NOMO-1 treated with dmso at 0.1 percent for 144 hours (cell line): ENCODE results near the gene TMEM131L.
"Not testable (repeated sequence)": the region's sequence is repeated elsewhere in the genome, so short reads cannot be mapped to it uniquely, and the experiment has no call there.

ENCODE experiments used
- DNase-seq: peaks from one replicate; lab custom pipeline; 2025; ENCODE audit not compliant: unreplicated experiment; lab: John Stamatoyannopoulos, UW

Gene TMEM131L

GRCh38 chr4:153538487-153539357 is 72.6 kb downstream of the TMEM131L start:
- no peak for DNase-seq

- no peak for DNase-seq
Observed at GRCh38 chr4:153539422-153539821, 73.3 kb downstream of the TMEM131L start.

- no peak for DNase-seq
Observed at GRCh38 chr4:153541456-153542096, 75.4 kb downstream of the TMEM131L start.

GRCh38 chr4:153542131-153542530 is 76.0 kb downstream of the TMEM131L start:
- DNase-seq, result no peak

GRCh38 chr4:153542834-153543233 is 76.7 kb downstream of the TMEM131L start:
- DNase-seq, result no peak

- DNase-seq, result no peak
Observed at GRCh38 chr4:153543351-153543750, 77.2 kb downstream of the TMEM131L start.

GRCh38 chr4:153545822-153546221 is 79.7 kb downstream of the TMEM131L start:
- DNase-seq, result no peak

GRCh38 chr4:153546280-153546679 is 80.1 kb downstream of the TMEM131L start:
- DNase-seq, result no peak

- no peak for DNase-seq
Observed at GRCh38 chr4:153547520-153547919, 81.4 kb downstream of the TMEM131L start.

GRCh38 chr4:153548907-153549306 is 82.7 kb downstream of the TMEM131L start:
- not testable (repeated sequence) for DNase-seq

- no peak for DNase-seq
Observed at GRCh38 chr4:153549405-153549804, 83.2 kb downstream of the TMEM131L start.

GRCh38 chr4:153553155-153553818 is 87.1 kb downstream of the TMEM131L start:
- DNase-seq, result no peak

GRCh38 chr4:153553819-153554170 is 87.6 kb downstream of the TMEM131L start:
- no peak for DNase-seq

GRCh38 chr4:153555730-153556434 is 89.7 kb downstream of the TMEM131L start:
- no peak for DNase-seq

- no peak for DNase-seq
Observed at GRCh38 chr4:153556435-153556815, 90.3 kb downstream of the TMEM131L start.

- DNase-seq, result no peak
Observed at GRCh38 chr4:153560908-153561307, 94.7 kb downstream of the TMEM131L start.

- DNase-seq, result no peak
Observed at GRCh38 chr4:153564630-153565525, 98.7 kb downstream of the TMEM131L start.

- DNase-seq, result no peak
Observed at GRCh38 chr4:153566631-153567150, 100.5 kb downstream of the TMEM131L start.

GRCh38 chr4:153567660-153568059 is 101.5 kb downstream of the TMEM131L start:
- not testable (repeated sequence) for DNase-seq
